Stimulated activated CD4-positive, alpha-beta T cell treated with anti-CD3 and anti-CD28 coated beads, TNF-alpha, amount 100 ng/mL, for 48 hours (primary cell): ENCODE results near the gene ZNF35.
"Not testable (repeated sequence)": the region's sequence is repeated elsewhere in the genome, so short reads cannot be mapped to it uniquely, and the experiment has no call there.

ENCODE experiments used
- DNase-seq, 3 donors: peaks; one replicate each; pipeline ENCODE4 v3.0.0-alpha.2; 2020; ENCODE audit warnings: low read depth in 3 of 3

ZNF35 gene

DNA sequence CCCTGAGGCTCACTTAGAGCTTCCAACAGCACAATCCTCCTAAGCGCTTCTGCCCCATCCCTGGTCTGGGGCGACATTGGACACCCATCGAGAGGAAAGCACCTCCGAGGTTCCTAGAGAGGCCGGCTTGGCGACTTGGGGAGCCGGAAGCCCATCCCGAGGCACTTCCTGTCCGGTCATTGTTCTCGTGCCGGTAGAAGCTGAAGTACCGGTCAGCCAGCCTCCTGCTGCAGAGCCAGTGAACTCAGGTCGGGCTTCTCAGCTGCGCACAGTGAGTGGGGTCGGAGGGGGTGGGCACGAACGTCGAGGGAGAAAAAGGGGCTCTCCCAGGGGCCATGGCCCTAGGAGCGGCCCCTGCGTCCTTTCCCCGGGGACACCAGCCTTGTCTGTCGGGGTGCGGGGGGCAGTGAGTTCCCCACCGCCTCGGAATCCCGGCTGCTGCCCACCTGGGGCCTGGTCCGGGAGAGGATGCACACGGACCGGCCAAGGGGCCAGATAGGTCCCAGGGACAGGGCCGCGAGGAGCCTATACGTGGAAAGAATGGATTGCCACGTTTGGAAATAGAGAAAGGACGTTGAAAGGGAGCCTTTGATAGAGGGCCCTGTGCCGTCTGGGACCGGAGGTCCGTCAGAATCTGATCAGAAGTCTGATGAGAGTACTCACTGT is at the start of gene ZNF35:
TSS of gene ZNF35 (plus strand) at position 169 of the 666 bp plus-strand sequence. CDS start 2,336 bp downstream, outside the sequence.
- DNase-seq: peak; percentile 1 to 31 (median 25)

DNA sequence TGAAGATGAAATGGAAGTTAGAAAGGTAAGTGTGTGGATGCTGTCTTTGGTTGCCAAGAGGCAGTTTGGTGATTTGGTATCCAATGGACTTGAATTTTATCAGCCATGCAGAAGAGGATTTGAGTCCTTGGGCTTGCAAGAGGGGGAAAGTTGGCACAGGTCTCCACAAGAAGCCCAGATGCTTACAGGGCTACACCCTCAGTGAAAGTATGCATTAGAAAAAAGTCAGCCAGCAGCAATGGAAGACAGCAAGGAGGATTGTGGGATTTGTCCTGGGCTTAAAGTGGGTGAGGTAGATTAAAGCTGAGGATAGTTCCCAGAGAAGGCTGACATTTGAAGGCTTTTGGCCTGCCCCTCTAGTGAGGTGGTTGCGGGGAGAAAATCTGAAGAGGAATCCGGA is 46.8 kb upstream of the ZNF35 start:
- DNase-seq: no peak

DNA sequence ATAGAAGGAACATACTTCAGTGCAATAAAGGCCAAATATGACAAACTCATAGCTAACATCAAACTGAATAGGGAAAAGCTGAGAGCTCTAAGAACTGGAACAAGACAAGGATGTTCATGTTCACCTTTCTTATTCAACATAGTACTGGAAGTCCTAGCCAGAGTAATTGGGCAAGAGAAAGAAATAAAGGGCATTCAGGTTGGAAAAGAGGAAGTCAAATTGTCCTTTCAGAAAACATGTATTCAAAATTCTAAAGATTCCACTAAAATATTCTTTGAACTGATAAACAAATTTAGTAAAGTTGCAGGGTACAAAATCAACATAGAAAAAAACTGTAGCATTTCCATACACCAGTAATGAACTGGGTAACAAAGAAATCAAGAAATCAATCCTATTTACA is 35.9 kb upstream of the ZNF35 start:
- no peak for DNase-seq

DNA sequence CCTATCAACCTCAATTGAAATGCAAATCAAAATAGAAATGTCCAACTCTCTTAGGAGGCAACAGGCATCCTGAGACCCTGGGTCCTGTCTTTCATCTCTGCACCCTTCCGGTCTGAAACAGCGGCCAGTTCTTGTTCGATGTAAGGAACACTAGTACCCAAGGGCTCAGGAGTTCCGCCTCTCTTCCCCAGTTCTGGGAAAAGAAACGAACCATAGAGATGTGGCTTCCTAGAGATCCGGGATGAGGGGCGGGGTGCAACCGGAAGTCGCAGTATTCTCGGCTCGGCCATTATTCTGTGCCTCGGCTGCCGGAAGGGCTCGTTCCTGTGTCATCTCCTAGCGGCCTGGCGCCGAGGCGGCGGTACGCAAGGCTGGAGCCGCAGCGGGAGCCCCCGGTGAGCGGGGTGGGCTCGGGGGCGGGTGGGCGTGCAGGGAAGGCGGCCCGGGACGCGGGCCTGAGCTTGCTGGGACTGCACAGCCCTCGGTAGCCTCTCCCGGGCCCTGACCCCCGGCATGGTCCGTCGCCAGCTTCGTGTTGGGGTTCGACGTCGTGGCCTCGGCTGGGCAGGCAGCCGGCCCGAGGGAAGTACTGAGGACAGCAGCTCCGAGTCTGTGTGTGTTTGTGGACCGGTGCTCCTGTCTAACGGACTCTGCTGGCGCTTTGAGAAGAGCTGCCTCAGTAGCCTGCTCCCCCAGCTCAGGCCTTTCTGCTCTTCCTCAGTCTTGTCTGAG is 23.6 kb upstream of the ZNF35 start, which contains the start of gene ZNF197:
TSS of gene ZNF197 (plus strand) at position 288 of the 732 bp plus-strand sequence. CDS start 4,119 bp downstream, outside the sequence.
- peak; percentile 38 to 55 (median 46) for DNase-seq

- no peak for DNase-seq
Observed at GRCh38 chr3:44628716-44629115, 19.8 kb upstream of the ZNF35 start.

- no peak for DNase-seq
Observed at GRCh38 chr3:44632193-44632592, 16.3 kb upstream of the ZNF35 start.

GRCh38 chr3:44642337-44642736 is 6.2 kb upstream of the ZNF35 start:
- DNase-seq: no peak

GRCh38 chr3:44643024-44643423 is 5.5 kb upstream of the ZNF35 start:
- no peak for DNase-seq

DNA sequence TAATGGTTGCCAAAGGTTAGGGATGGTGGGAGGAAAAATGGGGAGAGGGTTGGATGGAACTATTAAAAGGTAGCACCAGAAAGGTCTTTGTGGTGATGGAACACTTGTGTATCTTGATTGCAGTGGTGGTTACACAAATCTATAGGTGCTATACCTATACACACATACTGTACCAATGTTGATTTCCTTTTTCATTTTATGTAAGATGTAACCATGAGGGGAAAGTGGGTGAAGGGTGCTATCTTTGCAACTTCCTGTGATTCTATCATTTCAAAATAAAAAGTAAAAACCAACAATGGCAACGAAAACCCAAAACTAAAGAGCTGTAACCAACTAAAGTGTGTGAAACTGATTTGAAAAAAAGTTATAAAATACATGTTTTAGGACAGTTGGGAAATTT is 761 bp upstream of the ZNF35 start:
- no peak for DNase-seq

GRCh38 chr3:44649709-44650108 is 1.2 kb downstream of the ZNF35 start:
- no peak for DNase-seq

DNA sequence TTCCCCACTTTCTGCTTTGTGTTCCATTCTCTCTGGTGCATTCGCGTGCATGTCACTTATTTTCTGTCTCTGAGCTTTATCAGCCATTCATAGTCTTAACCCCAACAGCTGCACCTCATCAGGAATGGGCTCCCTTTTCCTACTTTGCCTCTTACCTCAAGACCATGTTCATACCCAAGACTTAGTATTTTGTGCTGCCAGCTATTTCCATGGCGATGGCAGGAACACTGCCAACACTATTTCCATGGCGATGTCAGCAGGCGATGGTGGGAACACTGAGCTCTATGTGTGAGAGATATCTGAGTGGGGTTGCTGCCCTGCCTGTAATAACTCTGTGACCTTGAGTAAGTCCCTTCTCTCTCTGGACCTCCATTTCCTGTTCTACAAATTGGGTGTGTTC is 5.5 kb downstream of the ZNF35 start:
- DNase-seq: no peak

DNA sequence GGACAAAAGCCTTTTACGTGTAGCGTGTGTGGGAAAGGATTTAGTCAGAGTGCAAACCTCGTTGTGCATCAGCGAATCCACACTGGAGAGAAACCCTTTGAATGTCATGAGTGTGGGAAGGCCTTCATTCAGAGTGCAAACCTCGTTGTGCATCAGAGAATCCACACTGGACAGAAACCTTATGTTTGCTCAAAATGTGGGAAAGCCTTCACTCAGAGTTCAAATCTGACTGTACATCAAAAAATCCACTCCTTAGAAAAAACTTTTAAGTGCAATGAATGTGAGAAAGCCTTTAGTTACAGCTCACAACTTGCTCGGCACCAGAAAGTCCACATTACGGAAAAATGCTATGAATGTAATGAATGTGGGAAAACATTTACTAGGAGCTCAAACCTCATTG is 10.5 kb downstream of the ZNF35 start:
- DNase-seq: no peak

DNA sequence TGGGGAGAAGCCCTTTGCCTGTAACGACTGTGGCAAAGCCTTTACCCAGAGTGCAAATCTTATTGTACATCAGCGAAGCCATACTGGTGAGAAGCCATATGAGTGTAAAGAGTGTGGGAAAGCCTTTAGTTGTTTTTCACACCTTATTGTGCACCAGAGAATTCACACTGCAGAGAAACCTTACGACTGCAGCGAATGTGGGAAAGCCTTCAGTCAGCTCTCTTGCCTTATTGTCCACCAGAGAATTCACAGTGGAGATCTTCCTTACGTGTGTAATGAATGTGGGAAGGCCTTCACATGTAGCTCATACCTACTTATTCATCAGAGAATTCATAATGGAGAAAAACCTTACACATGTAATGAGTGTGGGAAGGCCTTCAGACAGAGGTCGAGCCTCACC is 10.9 kb downstream of the ZNF35 start:
- no peak for DNase-seq

- no peak for DNase-seq
Observed at GRCh38 chr3:44661189-44661588, 12.7 kb downstream of the ZNF35 start.

DNA sequence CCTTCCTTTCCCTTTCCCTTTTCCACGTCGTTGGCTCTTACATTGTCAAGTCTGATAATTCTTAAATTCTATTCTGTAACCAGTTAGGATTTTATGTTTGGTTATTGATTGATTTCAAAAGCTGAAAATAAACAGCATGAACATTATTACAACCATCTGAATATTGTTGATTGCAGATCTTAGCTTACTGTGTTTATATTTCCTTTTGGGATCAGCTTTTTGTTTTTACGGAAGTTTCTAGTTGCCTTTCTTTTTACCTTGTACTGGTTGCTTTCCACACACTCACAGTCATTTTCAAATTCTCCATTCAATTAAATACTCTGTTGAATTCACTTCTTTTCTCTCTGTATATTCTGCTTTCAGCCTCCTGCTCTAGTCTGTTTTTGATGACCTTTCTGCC is 16.6 kb downstream of the ZNF35 start:
- DNase-seq: no peak

- no peak for DNase-seq
Observed at GRCh38 chr3:44666346-44666745, 17.8 kb downstream of the ZNF35 start.

DNA sequence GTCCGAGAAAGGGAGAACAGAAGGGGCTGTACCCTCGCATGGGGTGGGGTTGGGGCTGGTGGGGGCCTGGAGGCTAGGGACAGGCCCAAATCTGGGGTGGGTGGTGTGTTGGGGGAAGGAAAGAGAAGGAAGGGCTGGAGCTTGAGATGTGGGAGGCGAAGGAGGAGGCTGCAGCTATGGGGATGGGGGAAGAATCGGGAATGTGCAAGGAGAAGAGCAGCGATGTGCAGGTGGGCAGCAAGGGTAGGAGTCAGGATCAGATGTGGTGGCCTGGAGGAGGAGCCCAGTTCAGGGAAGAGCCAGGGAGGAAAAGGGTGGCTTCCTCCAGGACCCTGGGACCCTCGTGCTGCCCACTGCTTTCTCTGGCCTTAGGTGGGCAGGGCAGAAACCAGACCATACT is 21.2 kb downstream of the ZNF35 start:
- DNase-seq: no peak

DNA sequence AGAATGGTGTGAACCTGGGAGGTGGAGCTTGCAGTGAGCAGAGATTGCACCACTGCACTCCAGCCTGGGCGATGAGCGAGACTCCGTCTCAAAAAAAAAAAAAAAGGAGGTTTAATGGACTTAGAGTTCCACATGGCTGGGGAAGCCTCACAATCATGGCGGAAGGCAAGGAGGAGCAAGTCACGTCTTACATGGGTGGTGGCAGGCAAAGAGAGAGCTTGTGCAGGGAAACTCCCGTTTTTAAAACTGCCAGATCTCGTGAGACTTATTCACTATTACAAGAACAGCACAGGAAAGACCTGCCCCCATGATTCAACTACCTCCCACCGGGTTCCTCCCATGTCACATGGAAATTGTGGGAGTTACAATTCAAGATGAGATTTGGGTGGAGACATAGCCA is 24.9 kb downstream of the ZNF35 start:
- not testable (repeated sequence) for DNase-seq

- DNase-seq: no peak
Observed at GRCh38 chr3:44674211-44674610, 25.7 kb downstream of the ZNF35 start.

GRCh38 chr3:44678480-44679116 is 30.1 kb downstream of the ZNF35 start:
- DNase-seq: no peak

- DNase-seq: no peak
Observed at GRCh38 chr3:44680921-44681455, 32.5 kb downstream of the ZNF35 start.

GRCh38 chr3:44682182-44682896 is 33.8 kb downstream of the ZNF35 start:
- DNase-seq: no peak
